Natural killer cell (primary cell): ENCODE measurements around the gene SLCO2A1. TPM values are rescaled to one million over a fixed set of nuclear protein-coding genes. Genes with fewer than 3 reads are reported as not detected.

Experiments
- ATAC-seq, 3 donors: fragments of 150-1000 bp in 2 of 3; fragments of 200-7000 bp in 1 of 3; cut with Tn5 transposase; 1 replicate in 1 of 3; 2 replicates in 2 of 3; pipeline ENCODE4 v1.10.0; 2021; ENCODE audit warnings: mild to moderate bottlenecking in 2 of 3, moderate library complexity in 2 of 3
- DNase-seq, 2 donors: peaks; one replicate each; pipeline versions ENCODE4 v3.0.0 to v3.0.0-alpha.2; 2013 to 2021; ENCODE audit warnings: mixed read lengths in 1 of 2
- H3K27ac ChIP-seq: one replicate; pipeline ENCODE4 v1.5.1; 2013; ENCODE audit warnings: mild to moderate bottlenecking, low read length
- H3K27me3 ChIP-seq: one replicate; pipeline ENCODE4 v1.6.1; 2013; ENCODE audit warnings: low read length; ENCODE audit not compliant: control insufficient read depth, insufficient read depth
- H3K36me3 ChIP-seq: one replicate; pipeline ENCODE4 v1.6.1; 2013; ENCODE audit warnings: low read length; ENCODE audit not compliant: control insufficient read depth, insufficient read depth
- H3K4me1 ChIP-seq: one replicate; pipeline ENCODE4 v1.6.1; 2013; ENCODE audit warnings: low read length; ENCODE audit not compliant: control insufficient read depth, insufficient read depth
- H3K4me3 ChIP-seq: one replicate; pipeline ENCODE4 v1.5.1; 2013; ENCODE audit warnings: low read length
- H3K9me3 ChIP-seq: one replicate; pipeline ENCODE4 v1.6.1; 2013; ENCODE audit warnings: low read length; ENCODE audit not compliant: control insufficient read depth, insufficient read depth
- H3K27ac Mint-ChIP-seq, 2 donors: one replicate each; pipeline ENCODE4 v1.8.0; 2022; ENCODE audit warnings: mild to moderate bottlenecking in 2 of 2, mixed read lengths in 2 of 2, moderate library complexity in 1 of 2
- H3K27me3 Mint-ChIP-seq, 2 donors: one replicate each; pipeline ENCODE4 v1.8.0; 2022; ENCODE audit warnings: low read depth in 2 of 2, mixed read lengths in 2 of 2
- H3K36me3 Mint-ChIP-seq: one replicate; pipeline ENCODE4 v1.8.0; 2022; ENCODE audit warnings: mixed read lengths
- H3K4me1 Mint-ChIP-seq, 2 donors: one replicate each; pipeline ENCODE4 v1.8.0; 2022; ENCODE audit warnings: mixed read lengths in 2 of 2
- H3K4me3 Mint-ChIP-seq: one replicate; pipeline ENCODE4 v1.8.0; 2022; ENCODE audit warnings: mild to moderate bottlenecking, moderate library complexity, mixed read lengths
- H3K9me3 Mint-ChIP-seq, 2 donors: one replicate each; pipeline ENCODE4 v1.8.0; 2022; ENCODE audit warnings: mixed read lengths in 2 of 2
- WGBS: methylation state at CpG from one replicate; pipeline ENCODE4 v1.1.7; 2013; ENCODE audit warnings: missing lambda C conversion rate; ENCODE audit not compliant: insufficient coverage; 5-methylcytosine and 5-hydroxymethylcytosine counted together
- intact Hi-C: fragments of 100-400 bp; cut with micrococcal nuclease; formaldehyde crosslinking; loops from one replicate; pipeline ENCODE4 v1.14.2; 2022
- total RNA-seq, 4 donors: library from RNA; stranded (reverse); fragments of 120-200 nt in 1 of 4; gene quantifications; one replicate each; pipeline versions ENCODE4 v1.2.3 to v1.2.4, GENCODE V29; 2013 to 2022
- TF ChIP-seq, protein P1 (sequence below): fragments of 200-600 bp; IDR thresholded peaks from one replicate; pipeline ENCODE4 v1.8.0; 2022; ENCODE audit warnings: antibody characterized with exemption

SLCO2A1 gene
- total RNA-seq, 3 donors from 2014 or later (not counting 1 experiment from before 2014, with no cell fraction given), result not detected

- intact Hi-C loops, result no loop called here
- Histone ChIP-seq H3K27me3 (no peaks in the 10 kb centered on the region), H3K4me3 (no peak overlapping the region), H3K9me3 (no peaks in the 10 kb centered on the region), H3K36me3 (no peaks in the 10 kb centered on the region), H3K4me1 (no peaks in the 10 kb centered on the region), H3K27ac (no peak overlapping the region)
- ATAC-seq (no peak), DNase-seq (no peak)
- TF ChIP-seq, protein P1, sequence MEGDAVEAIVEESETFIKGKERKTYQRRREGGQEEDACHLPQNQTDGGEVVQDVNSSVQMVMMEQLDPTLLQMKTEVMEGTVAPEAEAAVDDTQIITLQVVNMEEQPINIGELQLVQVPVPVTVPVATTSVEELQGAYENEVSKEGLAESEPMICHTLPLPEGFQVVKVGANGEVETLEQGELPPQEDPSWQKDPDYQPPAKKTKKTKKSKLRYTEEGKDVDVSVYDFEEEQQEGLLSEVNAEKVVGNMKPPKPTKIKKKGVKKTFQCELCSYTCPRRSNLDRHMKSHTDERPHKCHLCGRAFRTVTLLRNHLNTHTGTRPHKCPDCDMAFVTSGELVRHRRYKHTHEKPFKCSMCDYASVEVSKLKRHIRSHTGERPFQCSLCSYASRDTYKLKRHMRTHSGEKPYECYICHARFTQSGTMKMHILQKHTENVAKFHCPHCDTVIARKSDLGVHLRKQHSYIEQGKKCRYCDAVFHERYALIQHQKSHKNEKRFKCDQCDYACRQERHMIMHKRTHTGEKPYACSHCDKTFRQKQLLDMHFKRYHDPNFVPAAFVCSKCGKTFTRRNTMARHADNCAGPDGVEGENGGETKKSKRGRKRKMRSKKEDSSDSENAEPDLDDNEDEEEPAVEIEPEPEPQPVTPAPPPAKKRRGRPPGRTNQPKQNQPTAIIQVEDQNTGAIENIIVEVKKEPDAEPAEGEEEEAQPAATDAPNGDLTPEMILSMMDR, result no peak
- no peaks in the 10 kb centered on the region for H3K9me3 Mint-ChIP-seq
- no peaks in the 10 kb centered on the region for H3K4me1 Mint-ChIP-seq
- H3K27me3 Mint-ChIP-seq, result peaks cover 0 to 4% of the 10 kb centered on the region in 2 donors
- WGBS, result 78% methylated on average over 8 of the region's 9 CpGs
- H3K27ac Mint-ChIP-seq, result no peak overlapping the region
- H3K36me3 Mint-ChIP-seq, result no peaks in the 10 kb centered on the region
- no peak overlapping the region for H3K4me3 Mint-ChIP-seq
Observed at GRCh38 chr3:134074790-134075567, 45.3 kb upstream of the SLCO2A1 start.

DNA sequence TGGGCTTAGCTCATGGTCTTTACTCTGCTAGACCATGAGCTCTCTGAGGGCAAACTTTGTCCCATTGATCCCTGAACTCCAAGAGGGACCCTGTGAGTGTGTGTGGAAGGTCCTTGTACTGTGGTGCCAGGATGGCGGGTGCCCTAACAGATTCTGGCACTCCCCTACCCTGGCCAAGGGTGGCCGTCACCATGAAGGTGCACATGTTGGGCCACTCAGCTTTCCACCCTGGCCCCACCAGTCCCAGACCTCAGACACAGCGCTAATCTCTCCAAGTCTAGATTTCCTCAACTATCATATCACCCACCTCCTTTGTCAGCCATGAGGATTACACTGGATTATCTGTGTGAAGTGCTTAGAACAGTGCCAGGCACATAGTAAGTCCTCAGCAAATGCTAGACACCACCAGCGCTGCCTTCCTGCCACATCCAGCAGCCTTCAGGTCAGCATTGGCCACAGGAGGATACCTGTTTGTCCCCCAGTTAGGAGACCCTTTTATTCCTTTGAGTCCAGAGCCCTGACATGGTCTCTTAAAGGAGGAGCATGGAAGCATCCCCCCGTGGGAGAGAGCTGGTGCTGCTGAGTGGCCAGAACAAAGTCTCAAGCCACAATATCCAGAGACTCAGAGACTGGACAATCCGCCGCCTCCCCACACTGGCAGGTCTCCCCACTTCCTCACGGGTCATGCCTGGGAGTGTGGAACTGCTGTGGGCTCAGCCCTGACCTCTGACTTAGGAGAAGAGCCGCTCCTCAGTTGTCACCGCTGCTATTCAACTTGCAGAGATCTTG, 44.5 kb upstream of the SLCO2A1 start:
- 87% methylated on average over 10 of the region's 10 CpGs for WGBS
- TF ChIP-seq, protein P1, result no peak
- ATAC-seq (no peak), DNase-seq (no peak)
- no peaks in the 10 kb centered on the region for H3K36me3 ChIP-seq
- H3K27ac ChIP-seq, result no peak overlapping the region
- no peaks in the 10 kb centered on the region for H3K4me1 ChIP-seq
- no peak overlapping the region for H3K4me3 Mint-ChIP-seq
- no peaks in the 10 kb centered on the region for H3K27me3 ChIP-seq
- H3K36me3 Mint-ChIP-seq, result no peaks in the 10 kb centered on the region
- H3K4me3 ChIP-seq, result no peak overlapping the region
- no peak overlapping the region for H3K27ac Mint-ChIP-seq
- intact Hi-C loops, result no loop called here
- no peaks in the 10 kb centered on the region for H3K9me3 ChIP-seq
- no peaks in the 10 kb centered on the region for H3K9me3 Mint-ChIP-seq
- no peaks in the 10 kb centered on the region for H3K4me1 Mint-ChIP-seq
- peaks cover 0 to 4% of the 10 kb centered on the region in 2 donors for H3K27me3 Mint-ChIP-seq

DNA sequence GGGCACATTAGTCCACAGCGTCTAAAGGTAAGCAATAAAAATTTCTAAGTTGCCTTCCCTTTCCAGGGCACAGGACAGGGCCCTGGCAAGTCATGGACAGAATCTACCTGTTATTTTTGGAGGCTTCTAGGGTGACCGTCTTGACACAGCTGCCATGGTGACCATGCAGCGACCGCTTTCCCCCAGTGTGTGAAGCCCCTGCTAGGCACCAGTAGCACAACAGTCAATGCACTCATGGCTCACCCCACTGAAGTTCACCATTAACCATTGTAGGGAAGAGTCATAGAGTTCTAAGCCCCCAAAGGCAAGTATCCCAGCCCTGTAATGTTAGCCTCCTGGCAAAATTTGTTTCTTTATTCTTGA, 43.8 kb upstream of the SLCO2A1 start:
- H3K36me3 ChIP-seq, result no peaks in the 10 kb centered on the region
- Mint-ChIP-seq H3K36me3 (no peaks in the 10 kb centered on the region), H3K4me3 (no peak overlapping the region), H3K27me3 (peaks cover 0 to 4% of the 10 kb centered on the region in 2 donors), H3K27ac (no peak overlapping the region), H3K9me3 (no peaks in the 10 kb centered on the region), H3K4me1 (no peaks in the 10 kb centered on the region)
- no peaks in the 10 kb centered on the region for H3K4me1 ChIP-seq
- H3K27ac ChIP-seq, result no peak overlapping the region
- intact Hi-C loops, result no loop called here
- DNase-seq (no peak), ATAC-seq (no peak)
- H3K4me3 ChIP-seq, result no peak overlapping the region
- TF ChIP-seq, protein P1, result no peak
- H3K27me3 ChIP-seq, result no peaks in the 10 kb centered on the region
- H3K9me3 ChIP-seq, result no peaks in the 10 kb centered on the region
- WGBS, result 97% methylated on average over 4 of the region's 4 CpGs
